ENCODE results near the gene SLC26A5. TPM values are rescaled to one million over a fixed set of nuclear protein-coding genes. Genes with fewer than 3 reads are reported as not detected.
A peak's percentile ranks its signal among the peaks of the same experiment; 100 is the strongest.

SLC26A5 gene
- total and polyA plus RNA-seq, 10 of the 15 experiments (the other 5 are each of a cell fraction or from before 2014, with no cell fraction given) = 0.03 TPM; not detected in 9

- peak overlapping the region; percentile 92 for H3K9ac ChIP-seq (ENCODE audit: control insufficient read depth, insufficient read depth, low read length)
- under 1% methylated on average over 26 of the region's 26 CpGs for WGBS (ENCODE audit: insufficient coverage, insufficient replicate concordance, low lambda C conversion rate, missing lambda C conversion rate)
- SMC1A ChIA-PET (ENCODE audit: uncharacterized antibody, unreplicated experiment) = interaction anchor here (0.8 to 1.9 kb wide), 4 partner anchors 8 to 48 kb away, joined by 3 to 5 read pairs (median 4); no protein-coding TSS in a partner anchor
- in situ Hi-C loops (cut with MboI) = loop anchor here (25.0 kb wide), 1 partner anchor 1743 kb away; no protein-coding TSS in a partner anchor
- peak overlapping the region; percentile 97 for H2AFZ ChIP-seq (ENCODE audit: control insufficient read depth, low read depth, low read length)
- peak overlapping the region; percentile 83 for H3K4me3 ChIP-seq
- TSS peak; percentile 63 for BruUV-seq (replicated peaks)
- peaks cover 7% of the 10 kb centered on the region for H3K4me1 ChIP-seq (ENCODE audit: control insufficient read depth, insufficient read depth, low read length)
- CTCF ChIA-PET = interaction anchor here (1.2 to 1.5 kb wide), 3 partner anchors 14 to 62 kb away, joined by 3 read pairs; no protein-coding TSS in a partner anchor
- H3K27me3 ChIP-seq (replicated peaks in 1 of 2; ENCODE audit: control insufficient read depth in 2 of 2, insufficient read depth in 2 of 2, low read length in 1 of 2) = no peaks in the 10 kb centered on the region
- peak; percentile 7; the same call in 1 of the 2 replicates for TF ChIP-seq MTA3 (IDR thresholded peaks at IDR 0.05; ENCODE audit: borderline replicate concordance, low read length)
- peak; percentile 9 for TF ChIP-seq HDAC6 (IDR thresholded peaks at IDR 0.05; ENCODE audit: unreplicated experiment)
- TF ChIP-seq EED (IDR thresholded peaks at IDR 0.05; ENCODE audit: low read depth) = no peak
- TF ChIP-seq MXI1 (IDR thresholded peaks at IDR 0.05; ENCODE audit: low read depth, low read length) = peak; percentile 50; the same call in 1 of the 2 replicates
- TF ChIP-seq TARDBP (IDR thresholded peaks at IDR 0.05; ENCODE audit: borderline replicate concordance) = no peak
- TF ChIP-seq, protein P1, sequence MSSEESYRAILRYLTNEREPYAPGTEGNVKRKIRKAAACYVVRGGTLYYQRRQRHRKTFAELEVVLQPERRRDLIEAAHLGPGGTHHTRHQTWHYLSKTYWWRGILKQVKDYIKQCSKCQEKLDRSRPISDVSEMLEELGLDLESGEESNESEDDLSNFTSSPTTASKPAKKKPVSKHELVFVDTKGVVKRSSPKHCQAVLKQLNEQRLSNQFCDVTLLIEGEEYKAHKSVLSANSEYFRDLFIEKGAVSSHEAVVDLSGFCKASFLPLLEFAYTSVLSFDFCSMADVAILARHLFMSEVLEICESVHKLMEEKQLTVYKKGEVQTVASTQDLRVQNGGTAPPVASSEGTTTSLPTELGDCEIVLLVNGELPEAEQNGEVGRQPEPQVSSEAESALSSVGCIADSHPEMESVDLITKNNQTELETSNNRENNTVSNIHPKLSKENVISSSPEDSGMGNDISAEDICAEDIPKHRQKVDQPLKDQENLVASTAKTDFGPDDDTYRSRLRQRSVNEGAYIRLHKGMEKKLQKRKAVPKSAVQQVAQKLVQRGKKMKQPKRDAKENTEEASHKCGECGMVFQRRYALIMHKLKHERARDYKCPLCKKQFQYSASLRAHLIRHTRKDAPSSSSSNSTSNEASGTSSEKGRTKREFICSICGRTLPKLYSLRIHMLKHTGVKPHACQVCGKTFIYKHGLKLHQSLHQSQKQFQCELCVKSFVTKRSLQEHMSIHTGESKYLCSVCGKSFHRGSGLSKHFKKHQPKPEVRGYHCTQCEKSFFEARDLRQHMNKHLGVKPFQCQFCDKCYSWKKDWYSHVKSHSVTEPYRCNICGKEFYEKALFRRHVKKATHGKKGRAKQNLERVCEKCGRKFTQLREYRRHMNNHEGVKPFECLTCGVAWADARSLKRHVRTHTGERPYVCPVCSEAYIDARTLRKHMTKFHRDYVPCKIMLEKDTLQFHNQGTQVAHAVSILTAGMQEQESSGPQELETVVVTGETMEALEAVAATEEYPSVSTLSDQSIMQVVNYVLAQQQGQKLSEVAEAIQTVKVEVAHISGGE (CRISPR knock-in tag; IDR thresholded peaks at IDR 0.05) = peak; percentile 53; the same call in 1 of the 2 replicates
- TF ChIP-seq, protein P2, sequence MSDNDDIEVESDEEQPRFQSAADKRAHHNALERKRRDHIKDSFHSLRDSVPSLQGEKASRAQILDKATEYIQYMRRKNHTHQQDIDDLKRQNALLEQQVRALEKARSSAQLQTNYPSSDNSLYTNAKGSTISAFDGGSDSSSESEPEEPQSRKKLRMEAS (IDR thresholded peaks at IDR 0.05; ENCODE audit: low read depth, low read length) = peak; percentile 40; the same call in 1 of the 2 replicates
- FAIRE-seq = no peak
- RAD21 ChIA-PET (ENCODE audit: unreplicated experiment) = interaction anchor here (0.6 kb wide), 2 partner anchors 15 to 211 kb away, joined by 3 read pairs; no protein-coding TSS in a partner anchor
- no peaks in the 10 kb centered on the region for H4K20me1 ChIP-seq (ENCODE audit: control insufficient read depth, insufficient read depth)
- peaks cover 70% of the 10 kb centered on the region for H3K79me2 ChIP-seq (ENCODE audit: control insufficient read depth, insufficient read depth, low read length)
- H3K27ac ChIP-seq (ENCODE audit: control insufficient read depth, insufficient read depth) = peak overlapping the region; percentile 87
- H3K36me3 ChIP-seq (ENCODE audit: control insufficient read depth in 2 of 2, insufficient read depth in 2 of 2, low read length in 1 of 2) = peaks cover 0 to 19% of the 10 kb centered on the region in 2 experiments; a peak in 2 of 4 replicates
- no peaks in the 10 kb centered on the region for H3K9me3 ChIP-seq (replicated peaks; ENCODE audit: control insufficient read depth, insufficient read depth, low read length)
- POLR2A ChIA-PET = interaction anchor here (0.5 kb wide), 1 partner anchor 10 kb away, joined by 4 read pairs; no protein-coding TSS in a partner anchor
- ATAC-seq = peak; percentile 32
- intact Hi-C loops (cut with micrococcal nuclease; ENCODE audit: unreplicated experiment) = loop anchor here (1.0 to 10.0 kb wide), 3 partner anchors 47 to 199 kb away; partner anchors contain the start of genes NAPEPLD and PMPCB
- no peak for DNase-seq (ENCODE audit: low read depth, low spot score)
- H3K4me2 ChIP-seq (ENCODE audit: control insufficient read depth, insufficient read depth) = peak overlapping the region; percentile 77
Measured at GRCh38 chr7:103343758-103344452, 102.1 kb downstream of the SLC26A5 start.

All from GM12878 (cell line).